Esophagus muscularis mucosa (tissue), 4 donors: ENCODE measurements around the gene NALCN. TPM values are rescaled to one million over a fixed set of nuclear protein-coding genes. Genes with fewer than 3 reads are reported as not detected.

ENCODE experiments used
- DNase-seq: peaks from one replicate; pipeline ENCODE4 v3.0.0-alpha.2; 2017; ENCODE audit errors: extremely low spot score
- H3K27ac ChIP-seq, 4 donors: fragments of 200-600 bp; sonication (generic); replicated peaks in 1 of 4; 1 replicate in 3 of 4; 2 replicates in 1 of 4; pipeline ENCODE4 v1.5.1; 2016 to 2019; ENCODE audit warnings: mild to moderate bottlenecking in 1 of 4
- H3K27me3 ChIP-seq, 4 donors: fragments of 200-600 bp; sonication (generic); one replicate each; pipeline versions ENCODE4 v1.5.1 to v1.6.0; 2016 to 2019
- H3K36me3 ChIP-seq, 4 donors: fragments of 200-600 bp; sonication (generic); one replicate each; pipeline ENCODE4 v1.5.1; 2016 to 2019
- H3K4me1 ChIP-seq, 4 donors: fragments of 200-600 bp; sonication (generic); one replicate each; pipeline ENCODE4 v1.5.1; 2016 to 2019
- H3K4me3 ChIP-seq, 4 donors: fragments of 200-600 bp; sonication (generic); 1 replicate in 2 of 4; 2 replicates in 2 of 4; pipeline ENCODE4 v1.5.1; 2016 to 2019; ENCODE audit warnings: mild to moderate bottlenecking in 4 of 4, moderate library complexity in 1 of 4
- H3K9me3 ChIP-seq, 4 donors: fragments of 200-600 bp; sonication (generic); 1 replicate in 3 of 4; 2 replicates in 1 of 4; pipeline ENCODE4 v1.5.1; 2016 to 2019
- EP300 ChIP-seq: sonication (generic); formaldehyde crosslinking; IDR thresholded peaks from one replicate; pipeline ENCODE4 v1.6.1; 2017; ENCODE audit warnings: antibody characterized with exemption
- POLR2A ChIP-seq: fragments of 450-650 bp; IDR thresholded peaks from one replicate; pipeline ENCODE4 v1.6.1; 2017; ENCODE audit warnings: antibody characterized with exemption, moderate library complexity, mild to moderate bottlenecking, low read depth
- POLR2AphosphoS5 ChIP-seq, 2 donors: sonication (generic); formaldehyde crosslinking; IDR thresholded peaks; one replicate each; pipeline ENCODE4 v1.6.1; 2017; ENCODE audit warnings: antibody characterized with exemption in 2 of 2
- WGBS: methylation state at CpG from one replicate; pipeline ENCODE4 v1.1.5; 2018; 5-methylcytosine and 5-hydroxymethylcytosine counted together
- intact Hi-C: fragments of 100-400 bp; cut with DNase I; formaldehyde crosslinking; loops from one replicate; pipeline ENCODE4 v1.15.1; 2023
- total RNA-seq, 4 donors: library from RNA; depleted of rRNA; stranded (reverse); fragments of >200 nt; gene quantifications; one replicate each; pipeline versions ENCODE4 v1.1.0 to v1.2.1, GENCODE V29; 2016
- TF ChIP-seq, protein P1 (sequence below), 3 experiments: fragments of 200-600 bp in 2 of 3; fragments of 450-650 bp in 1 of 3; sonication (generic) in 2 of 3; IDR thresholded peaks; one replicate each; pipeline ENCODE4 v1.5.1; 2017 to 2019; ENCODE audit warnings: antibody characterized with exemption in 3 of 3, mild to moderate bottlenecking in 2 of 3, moderate library complexity in 1 of 3

NALCN gene
- total RNA-seq, 4 donors from 2014 or later = 0.42 to 0.83 (median 0.54) TPM

DNA sequence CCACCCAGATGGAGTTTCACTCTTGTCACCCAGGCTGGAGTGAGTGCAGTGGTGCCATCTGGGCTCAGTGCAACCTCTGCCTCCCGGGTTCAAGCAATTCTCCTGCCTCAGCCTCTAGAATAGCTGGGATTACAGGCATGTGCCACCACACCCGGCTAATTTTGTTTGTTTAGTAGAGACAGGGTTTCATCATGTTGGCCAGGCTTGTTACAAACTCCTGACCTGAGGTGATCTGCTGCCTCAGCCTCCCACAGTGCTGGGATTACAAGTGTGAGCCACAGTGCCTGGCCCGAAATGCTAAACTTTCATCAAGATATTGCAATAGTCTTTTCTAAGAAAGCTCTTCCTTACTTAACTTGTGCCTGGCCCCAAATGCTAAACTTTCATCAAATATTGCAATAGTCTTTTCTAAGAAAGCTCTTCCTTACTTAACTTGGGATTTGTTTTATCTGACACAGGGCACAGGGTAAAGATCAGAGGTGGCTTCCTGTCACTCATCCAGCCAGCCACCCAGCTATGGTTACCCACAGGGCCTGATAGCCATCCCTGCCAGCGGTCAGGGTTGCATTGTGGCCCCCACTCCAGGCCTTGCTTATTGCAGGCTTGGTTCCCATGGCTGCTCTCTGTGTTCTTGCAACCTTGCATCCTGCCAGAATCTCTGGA is 389.4 kb downstream of the NALCN start:
- H3K9me3 ChIP-seq = no peaks in the 10 kb centered on the region
- no peaks in the 10 kb centered on the region for H3K4me1 ChIP-seq
- no peaks in the 10 kb centered on the region for H3K36me3 ChIP-seq
- no peak overlapping the region for H3K4me3 ChIP-seq
- no peak for DNase-seq
- no peaks in the 10 kb centered on the region for H3K27me3 ChIP-seq
- H3K27ac ChIP-seq = no peak overlapping the region
- WGBS = 74% methylated on average over 4 of the region's 4 CpGs
- intact Hi-C loops = no loop called here
- TF ChIP-seq, protein P1, sequence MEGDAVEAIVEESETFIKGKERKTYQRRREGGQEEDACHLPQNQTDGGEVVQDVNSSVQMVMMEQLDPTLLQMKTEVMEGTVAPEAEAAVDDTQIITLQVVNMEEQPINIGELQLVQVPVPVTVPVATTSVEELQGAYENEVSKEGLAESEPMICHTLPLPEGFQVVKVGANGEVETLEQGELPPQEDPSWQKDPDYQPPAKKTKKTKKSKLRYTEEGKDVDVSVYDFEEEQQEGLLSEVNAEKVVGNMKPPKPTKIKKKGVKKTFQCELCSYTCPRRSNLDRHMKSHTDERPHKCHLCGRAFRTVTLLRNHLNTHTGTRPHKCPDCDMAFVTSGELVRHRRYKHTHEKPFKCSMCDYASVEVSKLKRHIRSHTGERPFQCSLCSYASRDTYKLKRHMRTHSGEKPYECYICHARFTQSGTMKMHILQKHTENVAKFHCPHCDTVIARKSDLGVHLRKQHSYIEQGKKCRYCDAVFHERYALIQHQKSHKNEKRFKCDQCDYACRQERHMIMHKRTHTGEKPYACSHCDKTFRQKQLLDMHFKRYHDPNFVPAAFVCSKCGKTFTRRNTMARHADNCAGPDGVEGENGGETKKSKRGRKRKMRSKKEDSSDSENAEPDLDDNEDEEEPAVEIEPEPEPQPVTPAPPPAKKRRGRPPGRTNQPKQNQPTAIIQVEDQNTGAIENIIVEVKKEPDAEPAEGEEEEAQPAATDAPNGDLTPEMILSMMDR (IDR thresholded peaks at IDR 0.05) = no peak
- TF ChIP-seq POLR2A (no peak), POLR2AphosphoS5 (IDR thresholded peaks at IDR 0.05) (no peak), EP300 (no peak)

DNA sequence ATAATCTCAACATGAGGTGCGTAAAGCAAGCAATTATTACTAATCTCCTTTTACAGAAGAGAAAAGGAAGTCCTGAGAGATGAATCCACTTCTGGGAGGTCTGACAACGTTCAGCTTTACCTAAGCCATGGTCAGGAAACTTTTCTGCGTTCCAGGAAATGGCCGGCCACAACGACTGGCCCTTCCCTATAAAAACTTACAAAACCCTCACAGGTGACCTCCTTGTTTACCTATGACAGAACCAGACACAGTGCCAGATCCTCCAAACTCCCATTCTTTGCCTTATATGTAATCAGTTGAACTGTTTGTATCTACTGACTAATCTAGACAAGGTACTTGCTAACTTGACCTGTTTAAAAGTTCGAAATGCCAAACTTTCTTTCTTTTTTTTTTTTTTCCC is 390.0 kb downstream of the NALCN start:
- TF ChIP-seq POLR2AphosphoS5 (IDR thresholded peaks at IDR 0.05) (no peak), POLR2A (no peak), EP300 (no peak)
- TF ChIP-seq, protein P1 (IDR thresholded peaks at IDR 0.05) = no peak
- 52% methylated on average over 6 of the region's 6 CpGs for WGBS

DNA sequence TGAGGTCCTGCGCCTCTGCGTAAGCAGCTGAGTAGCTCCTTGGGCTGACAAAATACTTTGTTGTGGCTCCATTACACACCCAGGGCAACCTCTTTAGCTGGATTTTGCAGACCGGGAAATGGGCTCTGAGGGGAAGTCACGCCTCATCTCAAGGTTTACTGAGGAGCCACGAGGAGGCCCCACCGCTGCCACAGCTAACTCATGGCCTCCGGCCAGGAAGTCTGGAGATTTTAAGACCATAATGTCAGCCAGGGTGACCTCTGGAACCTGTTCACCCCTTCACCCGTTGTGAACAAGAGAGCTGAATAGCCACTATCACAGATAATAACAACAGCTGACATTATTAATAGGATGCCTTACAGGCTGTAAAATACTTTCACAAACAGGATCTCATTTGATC is 390.4 kb downstream of the NALCN start:
- DNase-seq = no peak
- no peaks in the 10 kb centered on the region for H3K36me3 ChIP-seq
- no peaks in the 10 kb centered on the region for H3K9me3 ChIP-seq
- WGBS = 60% methylated on average over 7 of the region's 8 CpGs
- H3K27me3 ChIP-seq = no peaks in the 10 kb centered on the region
- no peak overlapping the region for H3K4me3 ChIP-seq
- TF ChIP-seq POLR2AphosphoS5 (IDR thresholded peaks at IDR 0.05) = no peak
- TF ChIP-seq POLR2A = no peak
- no peak for TF ChIP-seq EP300
- TF ChIP-seq, protein P1 (IDR thresholded peaks at IDR 0.05) = no peak
- intact Hi-C loops = no loop called here
- H3K4me1 ChIP-seq = no peaks in the 10 kb centered on the region
- H3K27ac ChIP-seq = no peak overlapping the region

More for the DNA sequence above, 390.0 kb downstream of the NALCN start:
- no peaks in the 10 kb centered on the region for H3K9me3 ChIP-seq
- no peaks in the 10 kb centered on the region for H3K36me3 ChIP-seq
- no peak overlapping the region for H3K27ac ChIP-seq
- H3K4me1 ChIP-seq = no peaks in the 10 kb centered on the region
- no peak for DNase-seq
- no peak overlapping the region for H3K4me3 ChIP-seq
- H3K27me3 ChIP-seq = no peaks in the 10 kb centered on the region
- intact Hi-C loops = no loop called here

DNA sequence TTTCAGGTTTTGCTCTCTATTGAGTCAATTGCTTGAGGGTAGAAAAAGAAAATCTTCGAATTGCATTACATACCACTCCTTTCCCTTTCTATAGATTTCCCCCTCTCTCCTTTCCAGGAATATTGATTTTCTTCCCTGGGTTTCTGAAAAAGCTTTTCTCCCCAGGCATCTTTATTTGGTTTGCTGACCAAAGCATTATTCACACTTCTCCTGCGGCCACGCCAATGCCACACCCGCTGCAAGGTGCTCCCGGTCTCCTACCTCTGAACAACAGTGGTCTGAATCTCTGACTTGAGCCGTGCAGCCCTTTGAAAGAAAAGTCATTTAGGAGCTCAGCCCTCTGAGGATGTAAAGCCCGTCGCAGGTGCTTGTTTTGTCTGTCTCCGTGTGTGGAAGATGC is 390.8 kb downstream of the NALCN start:
- intact Hi-C loops = no loop called here
- no peaks in the 10 kb centered on the region for H3K4me1 ChIP-seq
- DNase-seq = no peak
- 89% methylated on average over 9 of the region's 9 CpGs for WGBS
- H3K27ac ChIP-seq = no peak overlapping the region
- H3K27me3 ChIP-seq = no peaks in the 10 kb centered on the region
- H3K9me3 ChIP-seq = no peaks in the 10 kb centered on the region
- no peaks in the 10 kb centered on the region for H3K36me3 ChIP-seq
- no peak for TF ChIP-seq POLR2A
- TF ChIP-seq, protein P1 (IDR thresholded peaks at IDR 0.05) = no peak
- no peak overlapping the region for H3K4me3 ChIP-seq

DNA sequence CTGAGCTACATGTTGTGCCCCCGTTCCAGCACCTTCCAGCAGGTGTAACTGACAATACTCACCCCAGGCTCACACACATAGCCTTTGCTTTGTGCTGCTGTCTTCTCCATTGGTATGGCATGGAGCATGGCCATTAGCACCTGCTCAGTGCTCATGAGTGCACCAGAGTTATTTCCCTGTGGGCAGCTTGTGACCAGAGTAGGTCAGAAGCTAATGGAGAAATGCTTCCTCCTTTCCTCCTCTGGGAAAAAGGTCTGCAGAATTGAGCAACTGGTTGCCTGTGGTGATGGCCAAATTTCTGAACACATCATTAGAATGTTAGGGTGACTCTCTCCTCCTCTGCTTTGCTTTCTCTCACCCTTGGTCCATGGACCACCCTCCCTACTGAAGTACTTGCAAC is 397.2 kb downstream of the NALCN start:
- intact Hi-C loops = no loop called here
- WGBS = 78% methylated on average over 1 of the region's 1 CpG
- H3K9me3 ChIP-seq = no peaks in the 10 kb centered on the region

More for the DNA sequence above, 397.2 kb downstream of the NALCN start:
- DNase-seq = no peak
- H3K4me3 ChIP-seq = no peak overlapping the region
- TF ChIP-seq POLR2A (no peak), EP300 (no peak), POLR2AphosphoS5 (IDR thresholded peaks at IDR 0.05) (no peak)
- TF ChIP-seq, protein P1 (IDR thresholded peaks at IDR 0.05) = no peak
- H3K27ac ChIP-seq = no peak overlapping the region
- H3K4me1 ChIP-seq = no peaks in the 10 kb centered on the region
- no peaks in the 10 kb centered on the region for H3K36me3 ChIP-seq
- peaks cover 0 to 19% (median 0%) of the 10 kb centered on the region in 4 donors for H3K27me3 ChIP-seq
